Activated CD8-positive, alpha-beta memory T cell treated with anti-CD3 and anti-CD28 coated beads for 4 hours (primary cell): ENCODE measurements around the gene PM20D2.

ENCODE experiments used
- DNase-seq, 2 donors: peaks; one replicate each; pipeline ENCODE4 v3.0.0-alpha.2; 2020; ENCODE audit warnings: low read depth in 2 of 2

Gene PM20D2

GRCh38 chr6:89145091-89145955 lies 532 bp upstream of the PM20D2 start:
- DNase-seq = no peak

GRCh38 chr6:89146718-89147700 lies 1.2 kb downstream of the PM20D2 start:
- peak in 1 of 2 donors; percentile 7 for DNase-seq

- DNase-seq = no peak
Observed at GRCh38 chr6:89148016-89148750, 2.3 kb downstream of the PM20D2 start.

GRCh38 chr6:89154131-89154530 lies 8.3 kb downstream of the PM20D2 start:
- DNase-seq = no peak

- no peak for DNase-seq
Observed at GRCh38 chr6:89160331-89161092, 14.7 kb downstream of the PM20D2 start.

- no peak for DNase-seq
Observed at GRCh38 chr6:89161326-89162046, 15.6 kb downstream of the PM20D2 start.

- no peak for DNase-seq
Observed at GRCh38 chr6:89162047-89162371, 16.2 kb downstream of the PM20D2 start.

- DNase-seq = no peak
Observed at GRCh38 chr6:89172131-89172530, 26.3 kb downstream of the PM20D2 start.

GRCh38 chr6:89173634-89174033 lies 27.8 kb downstream of the PM20D2 start:
- no peak for DNase-seq

GRCh38 chr6:89180112-89180511 lies 34.3 kb downstream of the PM20D2 start:
- DNase-seq = no peak

- no peak for DNase-seq
Observed at GRCh38 chr6:89180971-89181370, 35.1 kb downstream of the PM20D2 start.

GRCh38 chr6:89183294-89183693 lies 37.4 kb downstream of the PM20D2 start:
- DNase-seq = no peak

- DNase-seq = no peak
Observed at GRCh38 chr6:89184344-89184743, 38.5 kb downstream of the PM20D2 start.

GRCh38 chr6:89186762-89187161 lies 40.9 kb downstream of the PM20D2 start:
- no peak for DNase-seq

- DNase-seq = no peak
Observed at GRCh38 chr6:89187504-89187903, 41.6 kb downstream of the PM20D2 start.

- DNase-seq = no peak
Observed at GRCh38 chr6:89190741-89191140, 44.9 kb downstream of the PM20D2 start.

GRCh38 chr6:89194559-89194958 lies 48.7 kb downstream of the PM20D2 start:
- DNase-seq = no peak

GRCh38 chr6:89197141-89197540 lies 51.3 kb downstream of the PM20D2 start:
- DNase-seq = no peak

GRCh38 chr6:89198235-89198634 lies 52.4 kb downstream of the PM20D2 start:
- no peak for DNase-seq

- DNase-seq = no peak
Observed at GRCh38 chr6:89199579-89199978, 53.7 kb downstream of the PM20D2 start.
